Liver (tissue), 9 donors: ENCODE data around the gene COX6B1. TPM values are rescaled to one million over a fixed set of nuclear protein-coding genes. Genes with fewer than 3 reads are reported as not detected.

Experiments
- DNase-seq: peaks from one replicate; pipeline ENCODE4 v3.0.0-alpha.2; 2017; ENCODE audit warnings: low spot score
- H3K27ac ChIP-seq, 2 donors: one replicate each; pipeline ENCODE4 v1.7.0; 2013; ENCODE audit warnings: inconsistent platforms in 2 of 2, low read length in 2 of 2, control low read depth in 1 of 2, low read depth in 1 of 2, mild to moderate bottlenecking in 1 of 2
- H3K27me3 ChIP-seq, 4 donors: one replicate each; pipeline versions ENCODE4 v1.6.1 to v1.7.0; 2013; ENCODE audit warnings: low read length in 3 of 4, inconsistent platforms in 1 of 4, mild to moderate bottlenecking in 1 of 4, moderate library complexity in 1 of 4; ENCODE audit not compliant: control insufficient read depth in 4 of 4, insufficient read depth in 4 of 4
- H3K36me3 ChIP-seq, 4 donors: one replicate each; pipeline versions ENCODE4 v1.6.1 to v1.7.0; 2013; ENCODE audit warnings: low read length in 3 of 4, mild to moderate bottlenecking in 3 of 4, low read depth in 1 of 4, moderate library complexity in 1 of 4; ENCODE audit not compliant: control insufficient read depth in 4 of 4, insufficient read depth in 3 of 4
- H3K4me1 ChIP-seq, 4 donors: one replicate each; pipeline versions ENCODE4 v1.6.1 to v1.7.0; 2013; ENCODE audit warnings: low read length in 3 of 4, mild to moderate bottlenecking in 3 of 4, moderate library complexity in 1 of 4; ENCODE audit not compliant: control insufficient read depth in 4 of 4, insufficient read depth in 4 of 4
- H3K4me3 ChIP-seq, 3 donors: one replicate each; pipeline versions ENCODE4 v1.6.1 to v1.7.0; 2013; ENCODE audit warnings: low read length in 3 of 3, control low read depth in 1 of 3, low read depth in 1 of 3, mild to moderate bottlenecking in 1 of 3
- H3K9ac ChIP-seq, 2 donors: one replicate each; pipeline ENCODE4 v1.7.0; 2013; ENCODE audit warnings: low read length in 2 of 2, mild to moderate bottlenecking in 2 of 2, moderate library complexity in 2 of 2, control low read depth in 1 of 2, low read depth in 1 of 2
- H3K9me3 ChIP-seq, 4 donors: one replicate each; pipeline versions ENCODE4 v1.6.1 to v1.7.0; 2013; ENCODE audit warnings: low read length in 3 of 4; ENCODE audit not compliant: control insufficient read depth in 4 of 4
- EGR1 ChIP-seq, 2 donors: IDR thresholded peaks; 2 replicates each; pipeline ENCODE4 v1.6.1; 2016 to 2018; ENCODE audit warnings: antibody characterized with exemption in 2 of 2, low read depth in 2 of 2
- FOXA1 ChIP-seq: IDR thresholded peaks from 2 replicates; pipeline ENCODE4 v1.6.1; 2016; ENCODE audit warnings: antibody characterized with exemption
- FOXA2 ChIP-seq: IDR thresholded peaks from 2 replicates; pipeline ENCODE4 v1.6.1; 2016; ENCODE audit warnings: antibody characterized with exemption
- GABPA ChIP-seq, 2 donors: IDR thresholded peaks in 1 of 2; conservative IDR thresholded peaks in 1 of 2; 2 replicates each; pipeline ENCODE4 v1.6.1; 2016; ENCODE audit warnings: antibody characterized with exemption in 2 of 2, mild to moderate bottlenecking in 1 of 2, moderate library complexity in 1 of 2
- HNF4A ChIP-seq, 2 donors: conservative IDR thresholded peaks; 2 replicates each; pipeline ENCODE4 v1.6.1; 2016; ENCODE audit warnings: antibody characterized with exemption in 2 of 2, mild to moderate bottlenecking in 2 of 2
- HNF4G ChIP-seq: IDR thresholded peaks from 2 replicates; pipeline ENCODE4 v1.6.1; 2016; ENCODE audit warnings: antibody characterized with exemption
- NR2F2 ChIP-seq: IDR thresholded peaks from 2 replicates; pipeline ENCODE4 v1.6.1; 2016; ENCODE audit warnings: antibody characterized with exemption
- RAD21 ChIP-seq, 2 donors: IDR thresholded peaks; 2 replicates each; pipeline ENCODE4 v1.6.1; 2016; ENCODE audit warnings: antibody characterized with exemption in 2 of 2, mild to moderate bottlenecking in 2 of 2
- RXRA ChIP-seq, 2 donors: IDR thresholded peaks; 2 replicates each; pipeline ENCODE4 v1.6.1; 2017 to 2018; ENCODE audit warnings: antibody characterized with exemption in 2 of 2, mild to moderate bottlenecking in 1 of 2
- SP1 ChIP-seq: IDR thresholded peaks from 2 replicates; pipeline ENCODE4 v1.6.1; 2018; ENCODE audit warnings: antibody characterized with exemption, mild to moderate bottlenecking
- TAF1 ChIP-seq: conservative IDR thresholded peaks from 2 replicates; pipeline ENCODE4 v1.6.1; 2016; ENCODE audit warnings: antibody characterized with exemption, mild to moderate bottlenecking
- YY1 ChIP-seq: IDR thresholded peaks from 2 replicates; pipeline ENCODE4 v1.6.1; 2016; ENCODE audit warnings: antibody characterized with exemption, mild to moderate bottlenecking
- whole genome bisulfite sequencing: extraction: QIAGEN DNeasy Blood & Tissue Kit; methylation state at CpG from one replicate; pipeline ENCODE4 v1.1.7; 2013; 5-methylcytosine and 5-hydroxymethylcytosine counted together
- polyA plus RNA-seq, 2 donors: library from polyadenylated mRNA; stranded (reverse) in 1 of 2; unstranded in 1 of 2; fragments of 200-250 nt in 1 of 2; fragments of >200 nt in 1 of 2; fragmentation: Nextera tagmentation in 1 of 2; extraction: Ambion mirVana in 1 of 2; gene quantifications; one replicate each; pipeline versions ENCODE4 v1.2.1 to v1.2.3, GENCODE V29; 2013 to 2015
- total RNA-seq, 2 donors: library from RNA; depleted of rRNA; stranded (reverse); fragments of >200 nt; gene quantifications; one replicate each; pipeline ENCODE4 v1.2.3, GENCODE V29; 2014
- TF ChIP-seq, protein P1 (sequence below): IDR thresholded peaks from 2 replicates; pipeline ENCODE4 v1.6.1; 2016; ENCODE audit warnings: antibody characterized with exemption, mild to moderate bottlenecking
- TF ChIP-seq, protein P2 (sequence below): IDR thresholded peaks from 2 replicates; pipeline ENCODE4 v1.6.1; 2016; ENCODE audit warnings: antibody characterized with exemption
- TF ChIP-seq, protein P3 (sequence below): fragments of 150-350 bp; IDR thresholded peaks from 2 replicates; pipeline ENCODE4 v1.5.1; 2017; ENCODE audit warnings: improper control_type of control experiment, low read depth, low read length; ENCODE audit not compliant: missing input control
- TF ChIP-seq, protein P4 (sequence below): IDR thresholded peaks from 2 replicates; pipeline ENCODE4 v1.6.1; 2016; ENCODE audit warnings: antibody characterized with exemption
- TF ChIP-seq, protein P5 (sequence below): IDR thresholded peaks from 2 replicates; pipeline ENCODE4 v1.6.1; 2016; ENCODE audit warnings: antibody characterized with exemption
- donor health status: healthy.
- donor health status: healthy.
- donor health status: healthy.
- donor health status: healthy.
- donor health status: healthy.

The COX6B1 gene
- total and polyA plus RNA-seq, 4 donors = 139 to 518 (median 321) TPM

DNA sequence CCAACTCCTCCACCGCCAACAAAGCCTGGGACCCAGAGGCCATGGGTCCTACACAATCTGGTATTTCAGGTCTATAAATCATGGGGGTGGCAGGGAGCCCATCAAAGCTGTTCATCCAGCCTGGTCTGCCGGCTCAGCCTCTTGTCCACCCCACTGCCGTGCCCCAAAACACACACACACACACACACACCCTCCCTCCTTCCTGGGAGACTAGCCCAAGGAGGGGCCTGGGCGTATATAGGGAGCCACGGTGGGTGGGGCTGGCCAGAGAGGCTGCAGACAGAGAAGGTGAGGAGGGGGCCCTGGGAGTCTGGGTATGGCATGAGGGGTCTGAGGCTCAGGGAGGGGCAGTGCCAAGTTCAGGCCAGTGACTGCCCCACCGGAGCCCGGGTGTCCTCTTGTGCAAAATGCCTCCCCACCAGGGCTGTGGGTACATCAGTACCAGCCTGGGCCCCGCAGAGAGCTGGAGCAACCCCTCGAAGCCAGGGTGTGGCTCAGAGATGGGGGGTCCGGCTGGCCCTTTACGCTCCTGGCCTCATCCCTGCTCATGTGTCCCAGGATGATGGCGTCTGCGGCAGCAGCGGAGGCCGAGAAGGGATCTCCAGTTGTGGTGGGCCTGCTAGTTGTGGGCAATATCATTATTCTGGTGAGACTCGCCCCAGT, 18.3 kb downstream of the COX6B1 start, which contains the start of gene UPK1A:
Gene UPK1A (plus strand): TSS at position 267 of the 663 bp plus-strand sequence. CDS start 296 bp downstream, at position 563.
- Histone ChIP-seq H3K27ac (no peak within 1 kb of the TSS), H3K36me3 (peaks cover 2 to 6% (median 5%) of the 10 kb centered on the region in 4 donors), H3K9ac (no peak within 1 kb of the TSS), H3K4me3 (no peak within 1 kb of the TSS), H3K9me3 (no peaks in the 10 kb centered on the region), H3K27me3 (no peaks in the 10 kb centered on the region), H3K4me1 (peaks cover 2 to 3% (median 3%) of the 10 kb centered on the region in 4 donors)
- no peak for TF ChIP-seq RXRA (IDR thresholded peaks at IDR 0.05)
- TF ChIP-seq GABPA (IDR thresholded peaks at IDR 0.05 in 1 of 2, conservative IDR thresholded peaks at IDR 0.05 in 1 of 2) = no peak
- TF ChIP-seq TAF1 = no peak
- TF ChIP-seq, protein P1, sequence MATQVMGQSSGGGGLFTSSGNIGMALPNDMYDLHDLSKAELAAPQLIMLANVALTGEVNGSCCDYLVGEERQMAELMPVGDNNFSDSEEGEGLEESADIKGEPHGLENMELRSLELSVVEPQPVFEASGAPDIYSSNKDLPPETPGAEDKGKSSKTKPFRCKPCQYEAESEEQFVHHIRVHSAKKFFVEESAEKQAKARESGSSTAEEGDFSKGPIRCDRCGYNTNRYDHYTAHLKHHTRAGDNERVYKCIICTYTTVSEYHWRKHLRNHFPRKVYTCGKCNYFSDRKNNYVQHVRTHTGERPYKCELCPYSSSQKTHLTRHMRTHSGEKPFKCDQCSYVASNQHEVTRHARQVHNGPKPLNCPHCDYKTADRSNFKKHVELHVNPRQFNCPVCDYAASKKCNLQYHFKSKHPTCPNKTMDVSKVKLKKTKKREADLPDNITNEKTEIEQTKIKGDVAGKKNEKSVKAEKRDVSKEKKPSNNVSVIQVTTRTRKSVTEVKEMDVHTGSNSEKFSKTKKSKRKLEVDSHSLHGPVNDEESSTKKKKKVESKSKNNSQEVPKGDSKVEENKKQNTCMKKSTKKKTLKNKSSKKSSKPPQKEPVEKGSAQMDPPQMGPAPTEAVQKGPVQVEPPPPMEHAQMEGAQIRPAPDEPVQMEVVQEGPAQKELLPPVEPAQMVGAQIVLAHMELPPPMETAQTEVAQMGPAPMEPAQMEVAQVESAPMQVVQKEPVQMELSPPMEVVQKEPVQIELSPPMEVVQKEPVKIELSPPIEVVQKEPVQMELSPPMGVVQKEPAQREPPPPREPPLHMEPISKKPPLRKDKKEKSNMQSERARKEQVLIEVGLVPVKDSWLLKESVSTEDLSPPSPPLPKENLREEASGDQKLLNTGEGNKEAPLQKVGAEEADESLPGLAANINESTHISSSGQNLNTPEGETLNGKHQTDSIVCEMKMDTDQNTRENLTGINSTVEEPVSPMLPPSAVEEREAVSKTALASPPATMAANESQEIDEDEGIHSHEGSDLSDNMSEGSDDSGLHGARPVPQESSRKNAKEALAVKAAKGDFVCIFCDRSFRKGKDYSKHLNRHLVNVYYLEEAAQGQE = no peak
- no peak for TF ChIP-seq HNF4G
- WGBS = 82% methylated on average over 16 of the region's 16 CpGs
- DNase-seq = no peak

DNA sequence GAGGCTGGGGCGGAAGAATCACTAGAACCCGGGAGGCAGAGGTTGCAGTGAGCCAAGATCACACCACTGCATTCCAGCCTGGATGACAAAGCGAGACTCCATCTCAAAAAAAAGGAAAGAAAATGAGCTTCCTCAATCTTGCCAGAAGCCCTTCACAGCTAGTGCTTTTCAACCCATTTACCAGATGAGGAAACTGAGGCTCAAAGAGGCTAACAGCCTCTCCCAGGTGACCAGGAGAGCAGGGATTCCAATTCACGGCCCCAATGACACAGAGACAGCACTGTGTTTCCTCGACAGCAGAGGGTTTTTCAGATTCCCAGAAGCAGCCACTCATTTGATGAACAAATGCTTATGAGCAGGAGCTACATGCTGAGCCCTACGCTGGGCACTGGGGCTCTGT, 21.4 kb downstream of the COX6B1 start:
- Histone ChIP-seq H3K27ac (no peak overlapping the region), H3K9ac (no peak overlapping the region), H3K4me1 (peaks cover 0 to 6% (median 2%) of the 10 kb centered on the region in 4 donors), H3K9me3 (no peaks in the 10 kb centered on the region), H3K27me3 (no peaks in the 10 kb centered on the region), H3K36me3 (no peaks in the 10 kb centered on the region), H3K4me3 (no peak overlapping the region)
- WGBS = 82% methylated on average over 6 of the region's 6 CpGs
- TF ChIP-seq GABPA (IDR thresholded peaks at IDR 0.05 in 1 of 2, conservative IDR thresholded peaks at IDR 0.05 in 1 of 2) (no peak), FOXA2 (no peak), TAF1 (no peak), YY1 (no peak), FOXA1 (no peak), HNF4A (conservative IDR thresholded peaks at IDR 0.05) (no peak), SP1 (no peak), RAD21 (IDR thresholded peaks at IDR 0.05) (no peak)
- TF ChIP-seq, protein P2, sequence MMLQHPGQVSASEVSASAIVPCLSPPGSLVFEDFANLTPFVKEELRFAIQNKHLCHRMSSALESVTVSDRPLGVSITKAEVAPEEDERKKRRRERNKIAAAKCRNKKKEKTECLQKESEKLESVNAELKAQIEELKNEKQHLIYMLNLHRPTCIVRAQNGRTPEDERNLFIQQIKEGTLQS = no peak
- DNase-seq = no peak

DNA sequence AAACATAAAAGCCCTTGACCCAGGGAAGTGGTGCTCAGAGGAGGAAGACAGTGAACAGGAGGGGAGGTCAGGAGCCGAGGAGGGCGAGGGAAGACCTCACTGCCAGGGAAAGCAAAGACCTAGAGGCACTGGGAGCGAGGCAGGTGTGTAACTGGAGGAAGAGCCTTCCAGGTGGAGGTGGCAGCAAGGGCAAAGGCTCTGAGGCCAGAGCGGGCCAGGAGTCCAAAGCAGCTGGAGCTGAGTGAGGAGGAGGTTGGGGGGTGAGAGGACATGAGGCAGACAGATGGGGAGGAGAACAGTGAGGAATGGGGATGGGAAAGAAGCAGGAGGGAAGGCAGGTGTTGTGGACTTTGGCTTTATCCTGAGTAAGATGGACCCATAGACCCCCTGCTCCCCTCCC, 21.9 kb downstream of the COX6B1 start:
- TF ChIP-seq RAD21 (IDR thresholded peaks at IDR 0.05) = no peak
- TF ChIP-seq NR2F2 = no peak
- TF ChIP-seq, protein P3, sequence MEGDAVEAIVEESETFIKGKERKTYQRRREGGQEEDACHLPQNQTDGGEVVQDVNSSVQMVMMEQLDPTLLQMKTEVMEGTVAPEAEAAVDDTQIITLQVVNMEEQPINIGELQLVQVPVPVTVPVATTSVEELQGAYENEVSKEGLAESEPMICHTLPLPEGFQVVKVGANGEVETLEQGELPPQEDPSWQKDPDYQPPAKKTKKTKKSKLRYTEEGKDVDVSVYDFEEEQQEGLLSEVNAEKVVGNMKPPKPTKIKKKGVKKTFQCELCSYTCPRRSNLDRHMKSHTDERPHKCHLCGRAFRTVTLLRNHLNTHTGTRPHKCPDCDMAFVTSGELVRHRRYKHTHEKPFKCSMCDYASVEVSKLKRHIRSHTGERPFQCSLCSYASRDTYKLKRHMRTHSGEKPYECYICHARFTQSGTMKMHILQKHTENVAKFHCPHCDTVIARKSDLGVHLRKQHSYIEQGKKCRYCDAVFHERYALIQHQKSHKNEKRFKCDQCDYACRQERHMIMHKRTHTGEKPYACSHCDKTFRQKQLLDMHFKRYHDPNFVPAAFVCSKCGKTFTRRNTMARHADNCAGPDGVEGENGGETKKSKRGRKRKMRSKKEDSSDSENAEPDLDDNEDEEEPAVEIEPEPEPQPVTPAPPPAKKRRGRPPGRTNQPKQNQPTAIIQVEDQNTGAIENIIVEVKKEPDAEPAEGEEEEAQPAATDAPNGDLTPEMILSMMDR = no peak
- TF ChIP-seq, protein P4, sequence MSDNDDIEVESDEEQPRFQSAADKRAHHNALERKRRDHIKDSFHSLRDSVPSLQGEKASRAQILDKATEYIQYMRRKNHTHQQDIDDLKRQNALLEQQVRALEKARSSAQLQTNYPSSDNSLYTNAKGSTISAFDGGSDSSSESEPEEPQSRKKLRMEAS = no peak
- TF ChIP-seq, protein P5, sequence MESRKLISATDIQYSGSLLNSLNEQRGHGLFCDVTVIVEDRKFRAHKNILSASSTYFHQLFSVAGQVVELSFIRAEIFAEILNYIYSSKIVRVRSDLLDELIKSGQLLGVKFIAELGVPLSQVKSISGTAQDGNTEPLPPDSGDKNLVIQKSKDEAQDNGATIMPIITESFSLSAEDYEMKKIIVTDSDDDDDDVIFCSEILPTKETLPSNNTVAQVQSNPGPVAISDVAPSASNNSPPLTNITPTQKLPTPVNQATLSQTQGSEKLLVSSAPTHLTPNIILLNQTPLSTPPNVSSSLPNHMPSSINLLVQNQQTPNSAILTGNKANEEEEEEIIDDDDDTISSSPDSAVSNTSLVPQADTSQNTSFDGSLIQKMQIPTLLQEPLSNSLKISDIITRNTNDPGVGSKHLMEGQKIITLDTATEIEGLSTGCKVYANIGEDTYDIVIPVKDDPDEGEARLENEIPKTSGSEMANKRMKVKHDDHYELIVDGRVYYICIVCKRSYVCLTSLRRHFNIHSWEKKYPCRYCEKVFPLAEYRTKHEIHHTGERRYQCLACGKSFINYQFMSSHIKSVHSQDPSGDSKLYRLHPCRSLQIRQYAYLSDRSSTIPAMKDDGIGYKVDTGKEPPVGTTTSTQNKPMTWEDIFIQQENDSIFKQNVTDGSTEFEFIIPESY = no peak
- no peak for TF ChIP-seq EGR1 (IDR thresholded peaks at IDR 0.05; ENCODE audit: low read depth in 2 of 2)
- TF ChIP-seq RXRA (IDR thresholded peaks at IDR 0.05) = no peak
- TF ChIP-seq GABPA (IDR thresholded peaks at IDR 0.05 in 1 of 2, conservative IDR thresholded peaks at IDR 0.05 in 1 of 2) = no peak
- TF ChIP-seq, protein P2 = no peak
- TF ChIP-seq FOXA1 = no peak
- no peak for TF ChIP-seq HNF4G
- TF ChIP-seq SP1 = no peak
- 71% methylated on average over 4 of the region's 4 CpGs for WGBS
- DNase-seq = no peak

More for the DNA sequence above, 21.9 kb downstream of the COX6B1 start:
- Histone ChIP-seq H3K36me3 (no peaks in the 10 kb centered on the region), H3K27ac (no peak overlapping the region), H3K9me3 (no peaks in the 10 kb centered on the region), H3K4me1 (peaks cover 0 to 6% (median 2%) of the 10 kb centered on the region in 4 donors), H3K9ac (no peak overlapping the region), H3K27me3 (no peaks in the 10 kb centered on the region), H3K4me3 (no peak overlapping the region)
